NCI-H1092 treated with DMSO at 0.1 percent for 48 hours (cell line): ENCODE data around the gene ELFN2.

Experiments used
- DNase-seq: peaks from one replicate; lab custom pipeline; 2025; lab: John Stamatoyannopoulos, UW

ELFN2 gene

DNA sequence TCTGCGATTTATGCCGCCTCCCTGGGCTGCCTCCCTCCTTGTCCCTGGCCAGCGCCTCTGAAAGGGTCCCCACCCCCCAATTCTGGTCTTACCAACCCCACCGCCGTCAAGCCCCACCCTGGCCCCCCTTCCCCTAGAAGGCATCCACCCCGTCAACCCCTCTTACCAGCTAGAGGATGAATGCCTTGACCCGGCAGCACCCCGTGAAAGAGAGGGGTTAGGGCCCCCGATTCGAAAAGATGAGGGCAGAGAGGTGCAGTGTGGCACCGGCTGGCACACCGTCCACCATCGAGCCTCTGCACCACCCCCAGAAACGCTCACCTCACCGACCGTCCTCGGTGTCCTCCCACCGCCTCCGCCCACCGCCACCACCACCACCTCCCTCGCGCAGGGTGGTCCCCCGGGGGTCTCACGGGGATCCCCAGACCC is 559 bp downstream of the ELFN2 start:
- DNase-seq: no peak

DNA sequence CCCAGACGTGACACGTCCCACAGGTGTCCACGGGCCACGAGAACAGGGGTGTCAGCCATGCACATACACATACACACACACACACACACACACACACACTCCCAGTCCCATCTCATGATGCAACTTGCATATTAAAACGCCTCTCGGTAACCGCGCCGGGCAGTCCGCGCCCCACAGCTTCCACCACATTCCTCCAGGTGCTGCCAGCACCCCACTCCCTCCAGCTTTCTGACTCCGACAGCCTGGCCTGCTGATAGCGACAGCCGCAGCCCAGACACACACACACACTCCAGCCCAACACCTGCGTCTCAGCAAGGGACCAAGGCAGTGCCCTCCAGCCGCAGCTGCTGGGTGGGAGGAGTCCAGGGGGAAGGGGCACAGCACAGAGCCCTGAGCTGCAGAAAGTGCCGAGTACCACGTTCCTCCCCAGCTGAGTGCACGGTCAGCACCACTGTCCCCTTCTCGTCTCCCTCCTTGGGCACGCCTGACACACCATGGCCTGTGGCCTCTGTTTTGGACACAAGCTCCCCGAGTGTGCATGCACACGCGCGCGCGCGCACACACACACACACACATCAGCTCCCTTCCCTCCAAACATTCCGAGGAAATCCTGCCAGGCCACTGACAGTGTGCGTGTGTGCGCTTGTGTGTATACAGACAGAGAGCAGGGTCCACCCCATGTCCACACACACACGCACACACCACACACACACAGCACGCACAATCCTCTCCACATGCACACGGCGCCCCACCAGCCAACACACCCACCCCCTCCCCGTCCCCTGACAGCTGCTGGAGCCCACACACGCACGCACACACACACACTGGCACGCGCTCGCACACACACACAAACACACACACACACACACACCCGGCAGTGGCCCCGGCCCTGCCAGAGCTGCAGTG is 1.2 kb downstream of the ELFN2 start:
- DNase-seq: no peak

DNA sequence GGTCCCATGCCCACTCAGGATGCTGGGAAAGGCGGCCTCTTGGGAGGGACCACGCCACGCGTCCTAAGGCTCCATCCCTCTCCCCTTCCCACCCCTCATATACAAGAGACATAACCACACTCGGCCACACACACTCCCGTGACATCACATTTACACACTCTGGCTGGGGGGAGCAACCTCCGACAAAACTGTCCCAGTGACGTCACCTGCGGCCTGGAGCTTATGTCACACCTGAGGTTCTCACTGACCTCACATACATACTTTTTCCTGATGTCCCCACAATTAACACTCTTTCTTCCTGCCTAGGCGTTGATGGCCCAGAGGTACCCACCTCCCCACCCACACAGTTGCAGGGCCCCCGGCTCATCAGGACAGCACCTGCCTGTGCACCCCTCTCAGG is 1.9 kb downstream of the ELFN2 start:
- no peak for DNase-seq

DNA sequence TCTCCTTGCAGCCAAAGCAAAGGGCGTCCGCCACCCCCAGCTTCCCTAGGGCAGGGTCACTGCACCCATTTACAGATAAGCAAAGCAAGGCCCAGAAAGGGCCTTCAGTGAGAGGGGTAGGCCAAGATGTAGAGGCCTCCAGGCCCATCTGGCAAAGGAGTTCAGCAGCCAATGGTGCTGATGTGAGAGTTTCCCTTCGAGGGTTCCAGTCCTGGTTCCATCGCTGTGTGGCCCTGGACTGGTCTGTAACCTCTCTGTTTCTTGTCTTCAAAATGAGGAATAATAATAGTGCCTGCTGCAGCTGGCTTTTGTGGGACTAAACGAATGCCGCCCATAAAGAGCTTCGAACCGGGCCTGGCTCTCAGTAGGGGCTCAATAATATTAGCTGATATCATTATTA is 4.0 kb downstream of the ELFN2 start:
- DNase-seq: no peak

DNA sequence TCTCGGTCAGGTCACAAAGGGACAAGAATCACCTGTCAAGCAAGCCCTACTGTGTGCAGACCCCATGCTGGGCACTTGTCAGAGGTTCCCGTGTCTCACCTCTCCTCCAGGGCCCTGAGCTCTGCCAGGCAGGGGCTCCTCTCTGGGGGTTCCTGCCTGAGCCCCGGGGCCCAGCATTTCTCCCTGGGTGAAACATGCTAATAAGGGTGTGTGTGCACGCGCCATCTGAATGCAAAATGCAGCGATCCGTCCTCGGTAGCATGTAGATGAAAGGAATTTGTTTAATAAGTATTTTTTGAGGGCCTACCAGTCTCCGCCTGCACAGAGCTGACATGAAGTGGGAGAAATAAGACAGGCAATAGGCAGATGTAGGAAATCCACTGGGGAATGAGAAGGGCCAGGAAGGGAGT is 5.8 kb downstream of the ELFN2 start:
- no peak for DNase-seq

DNA sequence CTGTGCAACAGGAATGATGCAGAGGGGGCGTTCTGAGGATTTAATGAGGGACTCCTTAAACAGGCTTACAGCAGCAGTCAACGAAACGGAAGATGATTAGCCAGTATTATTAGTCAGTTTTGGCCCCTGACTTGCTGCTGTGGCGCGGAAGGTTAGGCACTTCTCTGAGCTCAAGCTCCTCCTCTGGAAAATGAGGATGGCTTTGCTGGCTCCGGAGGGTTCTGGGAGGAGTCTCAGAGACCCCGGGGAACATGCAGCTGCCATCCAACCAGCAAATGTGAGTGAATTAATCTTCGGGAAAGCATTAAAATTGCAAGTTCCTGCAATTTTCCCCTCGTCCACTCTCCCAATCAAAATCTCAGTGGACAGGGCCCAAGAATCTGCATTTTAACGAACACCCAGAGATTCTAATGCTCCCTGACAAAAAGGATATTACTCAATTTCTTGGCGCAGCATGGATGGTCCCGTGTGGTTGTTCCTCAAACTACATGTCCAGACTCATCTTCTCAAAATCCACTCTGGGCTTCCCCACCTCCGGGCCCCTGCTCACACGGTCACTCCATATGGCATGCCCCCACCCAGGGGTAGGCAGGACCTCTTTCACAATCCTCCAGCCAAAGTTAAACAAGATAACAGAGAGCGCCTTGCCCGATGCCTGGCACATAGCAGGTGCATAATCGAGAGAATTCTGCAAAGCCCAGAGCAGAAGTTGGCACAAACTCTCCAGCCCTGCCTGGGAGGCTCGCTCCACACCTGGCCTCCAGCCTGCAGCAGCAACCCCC is 6.4 kb downstream of the ELFN2 start:
- DNase-seq: no peak

DNA sequence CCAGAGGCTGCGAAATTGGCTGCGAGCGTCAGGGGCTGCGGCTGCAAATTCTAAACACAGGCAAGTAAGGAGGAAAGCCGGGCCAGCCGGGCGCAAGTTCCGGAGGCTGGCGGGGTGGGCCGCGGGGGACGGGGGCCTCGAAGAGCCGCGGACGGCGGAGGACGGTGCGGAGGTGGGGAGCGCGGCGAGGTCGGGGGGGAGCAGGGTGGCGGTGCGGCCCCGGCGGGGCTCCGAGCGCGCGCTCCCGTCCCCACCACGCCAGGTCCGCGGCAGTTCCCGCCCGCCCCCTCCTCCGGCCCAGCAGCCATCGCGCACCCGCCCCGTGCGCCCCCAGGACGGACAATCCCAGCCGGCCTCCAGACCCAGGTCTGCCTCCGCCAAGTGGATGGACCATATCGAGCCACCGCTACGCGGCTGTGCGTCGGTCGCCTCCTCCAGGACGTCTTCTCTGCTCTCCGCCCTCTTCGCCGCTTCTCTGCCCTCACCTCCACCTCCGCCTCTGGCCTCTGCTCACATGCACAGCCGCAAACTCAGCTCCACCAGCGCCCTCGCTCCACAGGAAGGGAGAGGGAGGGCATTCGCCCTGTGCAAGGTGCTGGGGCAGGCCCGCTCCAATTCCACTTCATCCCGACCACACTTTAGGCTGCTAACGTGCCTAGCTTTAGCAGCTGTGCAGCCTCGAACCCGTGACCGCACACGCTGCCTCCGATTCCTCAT is 7.2 kb downstream of the ELFN2 start:
- no peak for DNase-seq

DNA sequence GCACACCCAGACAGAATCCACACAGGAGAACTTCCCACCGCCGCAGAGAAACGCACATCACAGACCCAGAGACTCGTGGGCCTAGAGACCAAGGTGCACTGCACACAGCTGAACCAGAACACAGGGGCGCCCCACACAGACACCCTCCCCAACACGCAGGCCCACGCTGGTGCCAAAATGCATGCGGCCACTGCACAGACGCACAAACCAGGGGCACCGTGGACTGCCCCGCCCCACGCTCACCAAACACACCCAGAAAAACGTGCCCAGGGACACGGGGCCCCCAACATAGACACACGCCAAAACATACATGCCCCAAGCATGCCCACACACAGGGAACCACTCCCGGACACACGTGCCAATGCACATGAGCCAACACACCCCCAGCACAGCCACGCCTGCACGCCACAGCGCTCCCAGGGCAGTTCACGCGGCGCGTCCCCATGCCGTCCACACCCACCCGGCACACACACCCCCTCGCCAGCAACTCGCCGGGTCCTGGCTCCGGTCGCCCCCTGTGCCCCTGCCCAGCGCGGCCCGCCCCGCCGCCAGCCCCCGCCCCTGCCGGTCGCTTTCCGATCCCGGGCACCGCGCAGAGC is 7.8 kb downstream of the ELFN2 start:
- DNase-seq: no peak

DNA sequence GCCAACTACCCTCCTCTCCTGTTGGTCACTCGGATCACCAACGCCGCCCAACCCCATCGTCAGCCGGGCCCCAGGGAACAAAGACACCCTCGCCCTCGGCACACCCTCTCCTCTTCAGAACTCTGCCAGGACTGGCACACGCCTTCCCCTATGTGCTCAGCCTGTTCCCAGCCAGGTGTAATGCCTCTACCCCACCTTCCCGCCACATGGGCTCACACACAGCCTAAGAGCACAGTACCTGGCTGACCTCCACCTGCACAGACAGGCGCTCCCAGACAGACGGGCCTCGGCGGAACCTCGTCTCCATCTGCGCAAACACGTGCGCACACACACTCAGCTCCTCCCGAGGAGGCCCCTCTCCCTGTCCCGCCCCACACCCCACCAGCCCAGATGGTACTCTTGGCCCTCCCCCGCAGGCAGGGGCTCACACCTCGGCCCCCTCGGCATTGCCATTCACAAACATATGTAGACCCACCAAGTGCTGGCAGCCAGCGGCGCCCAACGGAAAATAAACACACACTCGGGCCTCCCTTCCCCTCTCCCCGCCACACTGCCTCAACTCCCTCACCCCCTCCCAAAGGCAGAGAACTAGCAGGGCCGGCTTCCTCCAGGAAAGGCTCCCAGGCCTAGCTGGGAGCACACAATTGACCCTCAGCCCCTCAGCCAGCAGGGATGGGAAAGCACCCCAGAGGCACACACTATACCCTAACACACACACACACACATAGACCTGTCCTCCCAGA is 8.5 kb downstream of the ELFN2 start:
- DNase-seq: no peak

DNA sequence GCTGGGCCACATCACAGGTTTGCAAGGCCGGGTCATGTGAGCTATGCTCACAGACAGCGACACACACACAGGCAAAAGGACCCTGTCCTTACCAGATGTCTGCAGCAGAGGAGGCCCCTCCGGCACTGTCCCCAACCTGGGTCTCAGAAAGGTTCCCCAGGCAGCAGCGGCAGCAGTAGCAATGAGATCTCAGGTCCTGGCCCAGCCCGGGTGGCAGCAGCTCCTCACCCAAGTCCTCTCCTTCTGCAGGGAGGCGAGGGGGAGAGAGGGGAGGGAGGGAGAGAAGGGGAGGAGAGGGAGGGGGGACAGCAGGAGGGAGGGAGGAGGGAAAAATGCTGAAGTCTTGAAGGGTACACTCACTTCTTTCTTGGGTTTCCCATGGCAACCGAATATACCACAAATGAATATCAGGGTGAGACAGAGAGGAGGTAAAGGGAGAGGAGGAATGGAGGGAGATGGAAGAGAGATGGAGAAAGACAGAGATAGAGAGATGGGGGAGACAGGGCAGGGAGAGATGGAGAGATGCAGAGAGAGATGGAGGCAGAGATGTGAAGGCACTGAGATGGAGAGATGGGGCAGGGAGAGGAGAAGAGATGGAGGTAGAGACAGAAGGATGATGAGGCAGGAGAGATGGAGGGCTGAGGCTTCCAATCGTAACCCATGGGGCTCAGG is 9.5 kb downstream of the ELFN2 start:
- no peak for DNase-seq

DNA sequence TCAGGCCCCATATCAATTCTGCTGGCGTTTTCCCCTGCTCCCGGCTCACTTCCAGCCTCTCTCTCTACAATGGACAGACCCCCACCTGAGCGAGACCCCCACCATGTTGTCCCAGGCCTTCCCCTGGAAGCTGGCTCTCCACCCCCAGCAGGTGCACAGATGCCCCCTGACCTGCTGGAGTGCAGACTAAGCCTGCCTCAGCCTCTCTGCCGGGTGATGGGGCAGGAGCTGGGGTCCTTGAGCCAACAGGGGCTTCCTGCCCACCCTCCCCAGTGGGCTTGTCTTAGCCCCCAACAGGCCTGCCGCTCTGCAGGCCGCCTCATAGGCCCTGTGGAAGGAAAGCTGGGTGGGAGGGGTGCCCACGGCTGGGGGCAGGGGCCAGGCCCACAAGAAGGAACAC is 10.0 kb downstream of the ELFN2 start:
- DNase-seq: no peak

DNA sequence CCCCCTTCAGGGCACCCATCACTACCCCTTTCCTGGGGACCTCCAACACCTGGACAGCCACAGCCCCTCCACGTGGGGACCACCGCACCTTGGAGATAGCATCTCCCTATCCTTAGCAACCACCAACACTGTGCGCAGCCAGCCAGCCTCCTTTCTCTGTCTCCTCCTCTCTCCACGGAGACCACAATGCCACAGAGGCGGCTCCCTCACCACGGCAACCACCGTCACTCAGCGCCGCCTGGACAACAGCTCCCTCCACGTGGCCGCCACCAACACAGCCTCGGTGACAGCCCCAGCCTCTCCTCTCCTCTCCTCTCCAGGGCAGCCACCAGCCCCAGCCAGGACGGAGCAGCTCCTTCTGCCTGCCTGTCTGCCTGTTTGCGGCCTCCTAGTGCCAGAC is 10.5 kb downstream of the ELFN2 start:
- DNase-seq: peak; percentile 32

DNA sequence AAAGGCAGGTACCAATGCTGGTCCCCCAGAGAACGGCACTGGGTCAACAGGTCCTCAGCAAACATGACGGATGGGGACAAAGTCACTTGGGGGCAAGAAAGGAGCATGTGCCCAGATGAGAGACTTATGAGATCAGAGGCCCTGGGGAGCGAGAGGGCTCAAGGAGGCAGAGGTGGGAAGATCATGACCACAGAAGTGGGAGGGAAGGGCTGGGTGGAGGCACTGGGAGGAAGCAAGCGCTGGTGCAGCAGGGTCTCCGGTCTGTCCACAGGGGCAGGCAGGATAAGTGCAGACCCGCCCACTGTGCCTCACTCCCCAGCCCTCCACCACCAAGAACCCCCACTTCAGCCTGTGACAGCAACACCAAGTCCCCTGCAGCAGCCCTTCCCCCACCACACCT is 10.9 kb downstream of the ELFN2 start:
- no peak for DNase-seq

DNA sequence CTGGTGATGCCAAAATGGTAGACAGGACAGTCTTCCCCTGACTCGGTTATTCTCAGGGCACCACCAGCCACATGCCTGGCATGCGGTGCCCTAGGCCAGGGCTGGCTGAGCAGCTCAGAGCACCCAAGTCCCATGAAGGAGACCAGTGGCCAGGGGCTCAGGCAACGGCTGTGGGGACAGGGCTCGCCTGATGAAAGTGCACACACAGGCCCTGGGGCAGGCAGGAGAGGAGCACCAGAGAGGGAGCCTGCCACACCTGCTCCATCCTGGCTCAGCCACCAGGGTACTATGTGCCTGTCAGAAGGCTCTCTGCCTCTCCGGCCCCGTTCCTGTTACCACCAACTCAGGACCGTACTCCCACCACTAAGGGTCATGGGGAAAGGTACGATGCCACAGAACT is 12.1 kb downstream of the ELFN2 start:
- DNase-seq: no peak

DNA sequence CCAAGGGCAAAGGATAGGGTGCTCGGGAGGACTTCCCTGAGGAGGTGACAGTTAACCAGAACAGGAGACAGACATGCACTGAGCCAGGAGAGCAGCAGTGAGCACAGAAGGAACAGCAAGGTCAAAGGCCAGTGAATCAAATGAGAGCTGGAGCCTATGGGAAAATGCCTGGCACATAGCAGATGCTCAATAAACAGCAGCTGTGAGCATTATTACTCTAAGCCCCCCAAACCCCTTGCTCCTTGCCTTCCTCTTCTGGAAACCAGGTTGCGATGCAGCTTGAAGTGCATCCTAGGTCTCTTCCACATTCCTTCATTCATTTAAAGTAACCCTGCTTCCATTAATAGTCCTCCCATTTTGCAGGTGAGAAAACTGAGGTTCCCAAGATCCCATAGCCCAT is 13.0 kb downstream of the ELFN2 start:
- no peak for DNase-seq

DNA sequence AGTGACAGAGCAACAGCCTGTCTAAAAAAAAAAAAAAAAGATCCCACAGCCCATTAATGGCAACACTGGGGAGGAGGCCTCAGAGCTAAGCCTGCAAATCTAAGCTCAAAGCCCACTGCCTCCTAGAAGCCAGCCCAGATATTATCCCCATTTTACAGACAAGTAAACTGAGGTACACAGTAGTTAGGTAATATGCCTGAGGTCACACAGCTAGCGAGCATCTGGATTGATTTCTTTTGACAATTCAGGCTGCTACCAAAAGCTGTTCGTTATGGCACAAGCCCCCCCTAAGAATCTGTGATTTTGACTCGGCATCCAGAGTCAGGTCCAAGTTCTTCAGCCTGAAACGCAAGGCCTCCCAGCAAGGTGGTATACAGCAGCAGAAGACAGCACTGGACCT is 13.7 kb downstream of the ELFN2 start:
- no peak for DNase-seq

DNA sequence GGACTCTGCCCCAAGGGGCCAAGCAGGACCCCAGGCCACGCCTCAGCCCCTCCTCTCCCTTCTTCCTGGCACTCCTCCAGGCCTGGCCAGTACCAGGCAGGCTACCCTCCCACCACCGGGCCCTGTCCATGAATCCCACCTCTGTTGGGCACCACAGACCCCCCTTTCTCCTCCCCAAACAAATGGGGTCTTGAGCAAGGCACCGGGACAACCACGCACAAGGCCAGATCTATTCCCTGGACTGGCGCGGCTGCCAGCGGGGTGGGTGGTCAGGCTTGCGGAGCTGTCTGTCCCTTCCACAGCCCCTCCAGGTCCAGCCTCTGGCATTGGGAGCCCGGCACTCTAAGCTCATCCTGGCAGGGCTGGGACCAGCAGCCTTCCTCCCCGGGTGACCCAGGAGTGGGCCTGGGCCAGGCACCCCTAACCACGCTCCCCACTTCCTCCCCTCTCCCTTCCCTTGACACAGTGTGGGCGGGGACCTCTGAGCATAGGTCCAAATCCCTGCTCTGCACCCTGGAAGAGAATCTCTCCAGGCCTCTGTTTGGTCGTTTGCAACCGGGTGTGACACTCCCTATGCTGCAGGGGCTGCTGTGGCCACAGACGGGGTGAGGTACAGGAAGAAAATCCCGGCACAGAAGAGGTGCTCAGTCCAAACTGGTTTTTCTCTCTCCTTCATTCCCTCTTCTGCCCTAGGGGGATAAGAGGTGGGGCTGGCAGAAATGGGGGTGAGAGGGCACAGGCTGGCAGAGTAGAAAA is 14.6 kb downstream of the ELFN2 start:
- DNase-seq: no peak

DNA sequence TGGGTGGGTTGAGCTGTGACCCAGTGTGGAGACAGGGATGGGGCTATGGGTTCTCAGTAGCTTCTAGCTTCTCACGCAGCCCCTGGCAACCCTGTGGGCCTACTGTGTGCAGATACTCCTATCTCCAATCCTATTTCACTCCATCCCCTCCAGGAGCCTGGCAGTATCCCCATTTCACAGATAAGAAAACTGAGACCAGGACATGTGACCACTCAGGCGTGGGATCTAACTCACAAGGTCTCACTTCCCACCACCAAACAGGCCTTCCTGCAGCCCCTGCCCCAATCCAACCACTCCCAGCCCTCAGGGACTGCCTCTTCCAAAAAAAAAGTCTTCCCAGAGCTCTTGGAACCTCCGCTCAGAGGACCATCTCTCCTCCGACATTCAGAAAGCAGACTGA is 15.6 kb downstream of the ELFN2 start:
- no peak for DNase-seq

DNA sequence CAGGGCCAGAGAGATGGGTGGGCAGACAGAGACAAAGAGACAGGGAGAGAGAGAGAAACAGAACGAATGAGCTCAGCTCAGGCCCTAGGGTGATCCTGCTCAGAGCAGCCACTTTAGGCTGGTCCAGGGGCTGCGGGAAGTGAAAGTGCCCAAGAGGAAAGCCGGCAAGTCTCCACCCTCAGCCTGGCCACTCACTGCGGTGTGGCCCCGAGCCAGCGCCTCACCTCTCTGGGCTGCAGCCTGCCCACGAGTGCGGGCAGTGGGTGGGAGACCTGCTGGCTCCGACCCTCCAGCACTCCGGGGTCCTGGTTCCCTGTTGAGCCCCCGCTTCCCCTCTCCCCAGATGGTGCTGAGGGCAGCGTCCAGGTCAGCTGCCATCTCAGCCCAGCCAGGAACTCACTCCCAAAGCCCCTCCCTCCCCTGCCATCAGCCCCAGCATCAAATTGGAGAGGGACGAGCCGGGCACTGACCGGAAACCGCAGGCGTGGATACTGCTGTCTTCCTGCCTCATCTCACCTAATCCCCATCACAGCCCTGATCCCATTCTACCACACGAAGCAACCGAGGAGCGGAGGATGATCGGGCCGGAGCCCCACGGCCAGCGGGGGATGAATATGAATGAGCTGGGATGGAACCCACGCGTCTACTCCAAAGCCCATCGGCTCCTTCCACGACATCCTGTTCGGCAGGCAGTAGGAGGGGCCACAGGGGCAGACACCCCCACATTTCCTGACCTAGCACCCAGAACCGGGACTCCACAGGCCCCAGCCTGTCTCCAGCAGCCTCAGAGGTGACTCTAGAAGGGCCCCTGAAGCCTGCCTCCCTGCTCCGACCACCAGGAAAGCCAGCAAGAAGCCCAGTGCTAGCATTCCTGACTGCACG is 16.9 kb downstream of the ELFN2 start:
- DNase-seq: no peak
